Smooth muscle cell (in vitro differentiated cells): ENCODE measurements around the gene SULT1C3. TPM values are rescaled to one million over a fixed set of nuclear protein-coding genes. Genes with fewer than 3 reads are reported as not detected.
A peak's percentile ranks its signal among the peaks of the same experiment; 100 is the strongest.

Source experiments
- DNase-seq: peaks from one replicate; lab custom pipeline; 2025; ENCODE audit not compliant: unreplicated experiment; lab: John Stamatoyannopoulos, UW
- H2AFZ ChIP-seq: fragments of 200-600 bp; sonication (generic); 2 replicates; pipeline ENCODE4 v1.6.0; 2016; ENCODE audit warnings: antibody characterized with exemption, low read depth, mild to moderate bottlenecking
- H3F3A ChIP-seq: fragments of 200-600 bp; sonication (generic); 2 replicates; pipeline ENCODE4 v1.6.0; 2017; ENCODE audit warnings: antibody characterized with exemption, low read depth
- H3K27ac ChIP-seq: fragments of 200-600 bp; sonication (generic); 2 replicates; pipeline ENCODE4 v1.5.1; 2016; ENCODE audit warnings: low read depth, mild to moderate bottlenecking
- H3K27me3 ChIP-seq: fragments of 200-600 bp; sonication (generic); 2 replicates; pipeline ENCODE4 v1.6.1; 2016; ENCODE audit warnings: low read depth, mild to moderate bottlenecking
- H3K36me3 ChIP-seq: fragments of 200-600 bp; sonication (generic); 2 replicates; pipeline ENCODE4 v1.5.1; 2016; ENCODE audit warnings: low read depth
- H3K4me1 ChIP-seq: fragments of 200-600 bp; sonication (generic); 2 replicates; pipeline ENCODE4 v1.5.1; 2016; ENCODE audit warnings: low read depth
- H3K4me2 ChIP-seq: fragments of 200-600 bp; sonication (generic); 2 replicates; pipeline ENCODE4 v1.6.0; 2016; ENCODE audit warnings: mild to moderate bottlenecking
- H3K4me3 ChIP-seq: fragments of 200-600 bp; sonication (generic); 2 replicates; pipeline ENCODE4 v1.5.1; 2016; ENCODE audit warnings: mild to moderate bottlenecking
- H3K79me2 ChIP-seq: fragments of 200-600 bp; sonication (generic); 2 replicates; pipeline ENCODE4 v1.6.0; 2016; ENCODE audit warnings: low read depth, mild to moderate bottlenecking
- H3K9ac ChIP-seq: fragments of 200-600 bp; sonication (generic); 2 replicates; pipeline ENCODE4 v1.6.0; 2016; ENCODE audit warnings: low read depth
- H3K9me3 ChIP-seq: fragments of 200-600 bp; sonication (generic); replicated peaks from 2 replicates; pipeline ENCODE4 v1.5.1; 2016; ENCODE audit warnings: low read depth
- H4K20me1 ChIP-seq: fragments of 200-600 bp; sonication (generic); 2 replicates; pipeline ENCODE4 v1.6.0; 2016; ENCODE audit warnings: low read depth
- CTCF ChIP-seq: fragments of 200-600 bp; sonication (generic); IDR thresholded peaks from 2 replicates; pipeline ENCODE4 v1.5.1; 2017; ENCODE audit warnings: borderline replicate concordance, mild to moderate bottlenecking, antibody characterized with exemption; ENCODE audit not compliant: insufficient read depth, poor library complexity, severe bottlenecking
- WGBS: methylation state at CpG from one replicate; pipeline ENCODE4 v1.1.7; 2016; ENCODE audit warnings: low lambda C conversion rate; 5-methylcytosine and 5-hydroxymethylcytosine counted together
- polyA plus RNA-seq: library from polyadenylated mRNA; unstranded; fragments of >200 nt; fragmentation: Nextera tagmentation; extraction: Ambion mirVana; gene quantifications from 2 replicates; pipeline ENCODE4 v1.2.1, GENCODE V29; 2016
- total RNA-seq: library from RNA; depleted of rRNA; stranded (reverse); fragments of >200 nt; gene quantifications from 2 replicates; pipeline ENCODE4 v1.2.3, GENCODE V29; 2014

Gene SULT1C3
- total RNA-seq, result not detected in 2 replicates
- not detected in 2 replicates for polyA plus RNA-seq

- H4K20me1 ChIP-seq, result no peaks in the 10 kb centered on the region
- no peaks in the 10 kb centered on the region for H3K79me2 ChIP-seq
- no peak for TF ChIP-seq CTCF
- no peaks in the 10 kb centered on the region for H3K4me1 ChIP-seq
- no peak within 1 kb of the TSS for H2AFZ ChIP-seq
- H3F3A ChIP-seq, result no peaks in the 10 kb centered on the region
- H3K27me3 ChIP-seq, result no peaks in the 10 kb centered on the region
- H3K9me3 ChIP-seq, result no peaks in the 10 kb centered on the region
- H3K9ac ChIP-seq, result no peak within 1 kb of the TSS
- no peak within 1 kb of the TSS for H3K27ac ChIP-seq
- H3K4me3 ChIP-seq, result no peak within 1 kb of the TSS
- 75% methylated on average over 2 of the region's 2 CpGs for WGBS
- DNase-seq, result no peak
- H3K36me3 ChIP-seq, result no peaks in the 10 kb centered on the region
- no peak within 1 kb of the TSS for H3K4me2 ChIP-seq
Observed at GRCh38 chr2:108239786-108240185, at the start of gene SULT1C3. TSS of gene SULT1C3 (plus strand) at chr2:108239968. CDS start at chr2:108247195, 7,227 bp downstream.

GRCh38 chr2:108193251-108193650 is 46.5 kb upstream of the SULT1C3 start:
- Histone ChIP-seq H3K27ac (no peak overlapping the region), H3K9ac (no peak overlapping the region), H3K36me3 (no peaks in the 10 kb centered on the region), H3K79me2 (no peaks in the 10 kb centered on the region), H3F3A (no peaks in the 10 kb centered on the region), H4K20me1 (no peaks in the 10 kb centered on the region), H2AFZ (peak overlapping the region; percentile 78), H3K4me1 (no peaks in the 10 kb centered on the region), H3K27me3 (no peaks in the 10 kb centered on the region), H3K9me3 (no peaks in the 10 kb centered on the region), H3K4me2 (no peak overlapping the region), H3K4me3 (no peak overlapping the region)
- no peak for TF ChIP-seq CTCF
- WGBS, result 45% methylated on average over 3 of the region's 3 CpGs
- DNase-seq, result no peak

GRCh38 chr2:108194409-108195132 is 45.2 kb upstream of the SULT1C3 start:
- Histone ChIP-seq H3F3A (no peaks in the 10 kb centered on the region), H3K4me2 (no peak overlapping the region), H3K27me3 (no peaks in the 10 kb centered on the region), H3K4me3 (no peak overlapping the region), H3K9me3 (no peaks in the 10 kb centered on the region), H3K79me2 (no peaks in the 10 kb centered on the region), H3K27ac (no peak overlapping the region), H3K36me3 (no peaks in the 10 kb centered on the region), H2AFZ (peak overlapping the region; percentile 33), H3K9ac (no peak overlapping the region), H4K20me1 (no peaks in the 10 kb centered on the region), H3K4me1 (no peaks in the 10 kb centered on the region)
- no peak for DNase-seq
- WGBS, result 77% methylated on average over 7 of the region's 7 CpGs
- TF ChIP-seq CTCF, result peak; percentile 56

GRCh38 chr2:108195133-108195439 is 44.7 kb upstream of the SULT1C3 start:
- Histone ChIP-seq H3K4me1 (no peaks in the 10 kb centered on the region), H3K27me3 (no peaks in the 10 kb centered on the region), H3K4me2 (no peak overlapping the region), H3K9me3 (no peaks in the 10 kb centered on the region), H2AFZ (no peak overlapping the region), H3K9ac (no peak overlapping the region), H4K20me1 (no peaks in the 10 kb centered on the region), H3F3A (no peaks in the 10 kb centered on the region), H3K36me3 (no peaks in the 10 kb centered on the region), H3K4me3 (no peak overlapping the region), H3K79me2 (no peaks in the 10 kb centered on the region), H3K27ac (no peak overlapping the region)
- no peak for DNase-seq
- TF ChIP-seq CTCF, result no peak
